HAP-1 (cell line): ENCODE measurements around the gene LASP1.

Experiments
- DNase-seq, 2 experiments: peaks; one replicate each; pipeline ENCODE4 v3.0.0-alpha.2; 2016 to 2020; ENCODE audit warnings: low spot score in 2 of 2
- H3K27me3 ChIP-seq: fragments of 250-450 bp; sonication (Bioruptor Pico); 2 replicates; pipeline ENCODE4 v1.5.1; 2020; ENCODE audit warnings: low read depth, mild to moderate bottlenecking, moderate library complexity
- H3K36me3 ChIP-seq: fragments of 250-450 bp; sonication (Bioruptor Pico); replicated peaks from 2 replicates; pipeline ENCODE4 v1.5.1; 2020; ENCODE audit warnings: mild to moderate bottlenecking
- H3K4me1 ChIP-seq: fragments of 250-450 bp; sonication (Bioruptor Pico); 2 replicates; pipeline ENCODE4 v1.5.1; 2020; ENCODE audit warnings: mild to moderate bottlenecking
- H3K4me3 ChIP-seq: fragments of 250-450 bp; sonication (Bioruptor Pico); 2 replicates; pipeline ENCODE4 v1.5.1; 2020; ENCODE audit warnings: mild to moderate bottlenecking, moderate library complexity
- H3K9me3 ChIP-seq: fragments of 250-450 bp; sonication (Bioruptor Pico); 2 replicates; pipeline ENCODE4 v1.5.1; 2020; ENCODE audit warnings: mild to moderate bottlenecking, moderate library complexity
- in situ Hi-C: fragments of 300-500 bp; cut with MboI; formaldehyde crosslinking; loops from 3 replicates; pipeline ENCODE4 v1.14.3; 2020; ENCODE audit warnings: low sequenced_read_pairs, inconsistent platforms, mixed read lengths

LASP1 gene

DNA sequence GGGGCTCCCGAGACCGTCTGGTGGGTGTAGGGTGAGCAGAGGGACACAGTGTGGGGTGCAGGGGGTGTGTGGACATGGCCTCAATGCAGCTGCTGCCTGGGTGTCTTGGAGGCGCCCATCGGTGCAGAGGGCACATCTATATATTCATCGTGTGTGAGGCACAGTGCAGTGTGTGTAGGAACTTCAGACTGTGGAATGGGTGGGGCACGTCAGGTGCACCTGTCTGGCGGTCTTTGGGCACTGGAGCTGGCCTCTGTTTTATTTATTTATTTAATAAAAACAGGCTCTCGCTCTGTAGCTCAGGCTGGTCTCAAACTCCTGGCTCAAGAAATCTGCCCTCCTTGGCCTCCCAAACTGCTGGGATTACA lies 16.8 kb downstream of the LASP1 start:
- no peaks in the 10 kb centered on the region for H3K9me3 ChIP-seq
- in situ Hi-C loops, result no loop called here
- H3K36me3 ChIP-seq, result peaks cover 23% of the 10 kb centered on the region
- no peak overlapping the region for H3K4me3 ChIP-seq
- H3K4me1 ChIP-seq, result peaks cover 20% of the 10 kb centered on the region
- DNase-seq, result no peak
- H3K27me3 ChIP-seq, result no peaks in the 10 kb centered on the region

DNA sequence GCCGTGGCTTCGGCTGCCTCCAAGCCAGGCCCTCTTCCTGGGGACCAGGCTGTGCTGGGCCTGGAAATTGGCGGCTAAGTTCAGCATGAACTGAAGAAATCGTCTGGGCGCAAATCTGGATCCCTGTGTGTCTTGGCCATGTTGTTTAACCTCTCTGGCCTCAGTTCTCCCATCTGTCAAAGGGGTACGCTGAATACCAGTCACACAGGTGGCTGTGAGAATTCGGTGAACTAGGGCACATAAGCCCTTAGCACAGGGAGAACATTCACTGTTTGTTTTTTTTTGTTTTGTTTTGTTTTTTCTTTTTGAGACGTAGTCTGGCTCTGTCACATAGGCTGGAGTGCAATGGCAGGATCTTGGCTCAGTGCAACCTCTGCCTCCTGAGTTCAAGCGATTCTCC lies 19.0 kb downstream of the LASP1 start:
- Histone ChIP-seq H3K27me3 (no peaks in the 10 kb centered on the region), H3K4me1 (peaks cover 5% of the 10 kb centered on the region), H3K36me3 (peaks cover 30% of the 10 kb centered on the region), H3K9me3 (no peaks in the 10 kb centered on the region), H3K4me3 (no peak overlapping the region)
- no peak for DNase-seq
- in situ Hi-C loops, result no loop called here

DNA sequence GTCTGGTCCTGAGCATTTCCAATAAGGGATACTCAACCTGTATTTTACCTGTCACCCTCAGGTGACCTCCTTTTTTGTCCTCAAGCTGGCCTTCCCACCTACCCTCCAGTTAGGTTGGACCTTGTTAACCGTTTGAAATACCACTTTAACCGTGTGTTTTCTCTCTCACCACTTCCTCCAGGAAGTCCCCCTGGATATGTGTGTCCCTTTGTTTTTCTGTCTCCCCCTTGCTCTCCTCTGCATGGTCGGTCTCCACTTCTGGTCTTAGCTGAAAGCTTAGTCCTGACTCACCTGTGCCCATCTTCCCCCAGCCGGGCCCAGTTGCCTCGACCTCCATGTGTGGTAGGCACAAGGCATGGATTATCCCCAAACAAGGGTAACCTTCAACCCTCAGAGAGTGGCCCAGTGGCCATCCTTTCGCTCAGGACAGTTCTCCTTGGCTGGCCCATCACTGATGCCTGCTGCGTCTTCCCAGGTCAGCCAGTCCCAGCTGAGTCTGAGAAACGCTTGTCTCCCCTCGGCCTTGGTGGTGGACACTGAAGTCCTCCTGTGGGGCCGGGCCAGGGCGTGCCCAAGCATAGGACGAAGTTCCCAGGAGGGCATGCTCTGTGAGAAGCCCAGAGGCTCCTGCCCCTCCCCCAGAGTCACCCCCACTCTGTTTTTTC lies 20.0 kb downstream of the LASP1 start:
- peaks cover 29% of the 10 kb centered on the region for H3K36me3 ChIP-seq
- in situ Hi-C loops, result no loop called here
- DNase-seq, result no peak

DNA sequence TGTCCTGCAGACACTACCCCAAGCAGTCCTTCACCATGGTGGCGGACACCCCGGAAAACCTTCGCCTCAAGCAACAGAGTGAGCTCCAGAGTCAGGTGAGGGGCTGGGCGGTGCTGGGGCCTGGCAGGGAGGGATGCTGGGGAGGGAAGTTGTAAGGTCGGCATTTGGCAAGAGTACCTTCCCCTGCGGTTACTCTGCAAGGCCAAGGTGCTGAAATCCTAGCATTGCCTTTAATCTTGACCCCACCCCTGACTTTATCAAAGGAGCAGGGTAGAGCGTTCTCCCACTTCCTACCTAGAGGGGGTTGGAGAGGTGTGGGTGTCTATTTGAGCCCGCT lies 20.5 kb downstream of the LASP1 start:
- peaks cover 26% of the 10 kb centered on the region for H3K36me3 ChIP-seq
- H3K9me3 ChIP-seq, result no peaks in the 10 kb centered on the region
- H3K4me1 ChIP-seq, result peaks cover 5% of the 10 kb centered on the region
- no peak overlapping the region for H3K4me3 ChIP-seq
- in situ Hi-C loops, result no loop called here
- DNase-seq, result no peak
- H3K27me3 ChIP-seq, result no peaks in the 10 kb centered on the region

More for the DNA sequence above, 20.0 kb downstream of the LASP1 start:
- Histone ChIP-seq H3K27me3 (no peaks in the 10 kb centered on the region), H3K9me3 (no peaks in the 10 kb centered on the region), H3K4me1 (peaks cover 5% of the 10 kb centered on the region), H3K4me3 (no peak overlapping the region)

DNA sequence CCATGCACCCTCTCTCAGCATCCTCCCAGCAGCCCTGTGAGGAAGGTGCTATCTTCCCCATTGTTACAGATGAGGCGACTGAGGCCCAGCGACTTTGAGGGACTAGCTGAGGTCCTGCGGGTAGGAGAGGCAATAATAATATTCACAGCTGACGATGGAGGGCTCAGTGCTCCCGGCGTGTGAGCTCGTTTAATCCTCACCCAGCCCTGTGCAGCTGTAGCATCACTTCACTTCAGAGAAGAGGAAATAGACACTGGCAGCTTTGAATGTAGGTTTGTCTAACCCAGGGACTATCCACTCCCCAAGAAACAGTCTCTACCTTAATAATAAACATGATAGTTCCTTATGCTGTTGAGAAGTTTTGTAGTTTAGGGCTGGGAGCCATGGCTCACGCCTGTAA lies 21.6 kb downstream of the LASP1 start:
- Histone ChIP-seq H3K4me1 (no peaks in the 10 kb centered on the region), H3K4me3 (no peak overlapping the region), H3K27me3 (no peaks in the 10 kb centered on the region), H3K36me3 (peaks cover 26% of the 10 kb centered on the region), H3K9me3 (no peaks in the 10 kb centered on the region)
- no peak for DNase-seq
- in situ Hi-C loops, result no loop called here

DNA sequence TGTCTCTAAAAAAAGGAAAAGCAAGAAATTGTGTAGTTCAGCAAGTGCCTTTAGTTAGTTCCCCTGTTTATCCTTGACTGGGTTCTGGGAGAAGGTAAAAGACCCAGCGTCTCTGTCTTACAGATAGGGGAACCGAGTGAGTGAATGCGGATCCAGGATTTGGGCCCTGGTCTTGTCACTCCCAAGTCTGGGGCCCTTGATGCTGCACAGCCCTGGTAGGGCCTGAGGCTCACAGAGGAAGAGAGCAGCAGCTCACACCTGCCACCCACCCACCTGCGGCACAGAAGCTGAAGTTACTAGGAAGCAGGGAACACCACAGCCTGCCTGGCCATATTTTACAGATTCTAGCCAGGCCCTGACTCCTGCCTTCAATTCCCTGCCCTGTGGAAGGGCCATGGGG lies 22.2 kb downstream of the LASP1 start:
- H3K36me3 ChIP-seq, result peaks cover 26% of the 10 kb centered on the region
- in situ Hi-C loops, result no loop called here
- DNase-seq, result no peak
- no peaks in the 10 kb centered on the region for H3K27me3 ChIP-seq
- H3K4me1 ChIP-seq, result no peaks in the 10 kb centered on the region
- no peak overlapping the region for H3K4me3 ChIP-seq
- no peaks in the 10 kb centered on the region for H3K9me3 ChIP-seq

DNA sequence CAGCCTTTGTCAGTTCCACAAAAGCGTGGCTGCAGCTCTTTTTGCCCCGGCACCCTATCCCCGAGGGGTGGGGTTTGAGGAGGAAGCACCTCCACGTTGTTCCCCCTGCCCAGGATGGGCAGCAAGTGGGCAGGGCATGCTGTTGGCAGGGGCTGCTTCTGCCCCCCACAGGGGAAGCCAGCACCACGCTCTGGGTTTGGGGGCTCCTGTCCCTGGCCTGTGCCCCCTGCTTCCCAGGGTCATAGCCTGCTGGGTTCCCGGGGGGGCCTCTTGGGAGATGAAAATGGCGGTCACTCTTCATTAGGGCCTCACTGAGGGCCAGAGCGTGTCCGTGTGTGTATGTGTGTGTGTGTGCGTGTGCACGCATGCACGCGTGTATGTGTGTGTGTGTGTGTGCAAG lies 22.8 kb downstream of the LASP1 start:
- Histone ChIP-seq H3K4me3 (no peak overlapping the region), H3K4me1 (no peaks in the 10 kb centered on the region), H3K36me3 (peaks cover 26% of the 10 kb centered on the region), H3K27me3 (no peaks in the 10 kb centered on the region), H3K9me3 (no peaks in the 10 kb centered on the region)
- DNase-seq, result no peak
- in situ Hi-C loops, result no loop called here

DNA sequence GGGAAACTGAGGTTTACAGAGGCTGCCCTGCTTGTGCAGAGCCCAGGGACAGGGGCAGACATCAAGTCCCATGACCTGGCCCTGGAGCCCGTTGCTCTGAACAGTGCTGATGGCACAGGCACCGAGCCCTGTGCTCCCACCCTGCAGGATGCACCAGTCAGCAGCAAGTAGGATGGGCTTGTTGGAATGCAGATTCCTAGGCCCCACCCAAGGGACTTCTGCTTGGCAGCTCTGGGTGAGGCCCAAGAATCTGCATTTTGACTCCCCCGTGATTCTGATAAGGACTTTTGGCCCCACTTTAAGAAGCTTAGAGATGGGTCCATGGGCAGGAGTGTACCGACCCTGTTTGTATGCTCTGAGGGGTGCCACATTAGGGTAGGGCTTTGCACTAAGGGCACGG lies 23.3 kb downstream of the LASP1 start:
- Histone ChIP-seq H3K36me3 (peaks cover 26% of the 10 kb centered on the region), H3K4me1 (no peaks in the 10 kb centered on the region), H3K9me3 (no peaks in the 10 kb centered on the region), H3K4me3 (no peak overlapping the region), H3K27me3 (no peaks in the 10 kb centered on the region)
- no peak for DNase-seq
- in situ Hi-C loops, result no loop called here

DNA sequence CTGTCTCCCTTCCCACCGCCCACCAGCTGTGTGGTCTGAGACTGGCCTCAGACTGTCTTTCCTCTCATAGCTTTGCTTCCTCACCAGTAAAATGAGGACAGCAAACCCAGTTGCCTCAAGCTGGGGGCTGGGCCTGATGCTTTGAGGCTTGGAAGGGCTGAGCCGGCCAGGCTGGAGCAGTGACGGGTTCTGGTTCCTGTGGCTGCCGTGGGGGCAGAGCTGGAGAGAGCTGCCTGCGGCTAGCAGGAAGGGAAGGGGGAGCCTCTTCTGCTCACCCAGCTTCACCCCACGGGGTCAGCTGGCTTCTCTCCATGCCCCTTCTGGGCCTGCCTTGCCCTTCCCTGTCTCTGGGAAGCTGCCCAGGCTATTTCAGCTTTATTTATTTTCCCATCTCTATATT lies 23.7 kb downstream of the LASP1 start:
- in situ Hi-C loops, result no loop called here

DNA sequence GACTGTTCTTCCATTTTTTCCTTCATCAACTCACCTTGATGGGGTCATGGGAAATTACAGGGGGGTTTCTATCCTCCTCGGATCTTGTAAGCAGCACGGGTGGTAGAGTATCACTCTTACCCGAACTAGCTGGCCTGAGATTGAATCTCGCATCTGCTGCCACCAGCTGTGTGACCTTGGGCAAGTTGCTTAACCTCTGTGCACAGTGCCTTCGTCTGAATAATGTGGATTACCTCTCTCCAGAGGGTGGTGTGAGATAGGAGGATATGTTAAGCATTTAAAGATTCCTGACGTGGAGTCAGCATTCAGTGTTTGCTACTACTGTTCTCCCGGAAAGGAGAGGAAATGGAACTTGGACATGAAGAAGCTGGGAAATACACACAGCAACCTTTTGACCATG lies 24.4 kb downstream of the LASP1 start:
- in situ Hi-C loops, result no loop called here
- Histone ChIP-seq H3K36me3 (peaks cover 26% of the 10 kb centered on the region), H3K27me3 (no peaks in the 10 kb centered on the region), H3K9me3 (no peaks in the 10 kb centered on the region), H3K4me1 (no peaks in the 10 kb centered on the region), H3K4me3 (no peak overlapping the region)
- no peak for DNase-seq

More for the DNA sequence above, 23.7 kb downstream of the LASP1 start:
- Histone ChIP-seq H3K36me3 (peaks cover 23% of the 10 kb centered on the region), H3K27me3 (no peaks in the 10 kb centered on the region), H3K4me1 (no peaks in the 10 kb centered on the region), H3K4me3 (no peak overlapping the region), H3K9me3 (no peaks in the 10 kb centered on the region)
- no peak for DNase-seq

DNA sequence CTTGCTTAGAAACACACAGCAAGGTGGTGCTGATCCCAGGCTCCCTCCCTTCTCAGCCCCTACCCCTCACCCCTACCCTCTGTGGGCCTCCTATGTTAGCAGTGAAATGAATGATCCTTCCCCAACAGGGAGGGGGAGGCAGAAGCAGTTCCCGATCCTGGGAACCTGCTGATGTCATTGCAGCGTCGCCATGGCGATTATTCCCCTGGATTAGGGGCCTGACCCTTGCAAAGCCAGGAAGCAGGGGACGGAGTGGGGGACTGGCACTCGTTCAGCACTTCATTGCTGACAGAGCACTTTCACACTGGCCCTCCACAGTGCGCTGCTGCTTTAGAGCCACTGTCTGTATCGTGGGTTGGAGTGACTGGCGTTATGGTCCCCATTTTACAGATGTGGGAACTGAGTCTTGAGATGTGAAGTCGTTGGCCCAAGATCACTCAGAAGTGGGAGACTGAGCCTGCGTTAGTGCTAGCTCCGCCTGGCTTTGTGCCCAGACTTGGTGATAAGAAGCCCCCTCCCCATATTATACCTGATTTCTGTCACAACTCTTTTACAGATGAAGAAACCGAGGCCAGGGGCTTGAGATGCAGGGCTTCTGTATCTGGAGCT lies 26.6 kb downstream of the LASP1 start:
- H3K4me3 ChIP-seq, result no peak overlapping the region
- no peaks in the 10 kb centered on the region for H3K9me3 ChIP-seq
- H3K4me1 ChIP-seq, result no peaks in the 10 kb centered on the region
- no peaks in the 10 kb centered on the region for H3K27me3 ChIP-seq
- H3K36me3 ChIP-seq, result peaks cover 21% of the 10 kb centered on the region
- in situ Hi-C loops, result no loop called here
- no peak for DNase-seq

DNA sequence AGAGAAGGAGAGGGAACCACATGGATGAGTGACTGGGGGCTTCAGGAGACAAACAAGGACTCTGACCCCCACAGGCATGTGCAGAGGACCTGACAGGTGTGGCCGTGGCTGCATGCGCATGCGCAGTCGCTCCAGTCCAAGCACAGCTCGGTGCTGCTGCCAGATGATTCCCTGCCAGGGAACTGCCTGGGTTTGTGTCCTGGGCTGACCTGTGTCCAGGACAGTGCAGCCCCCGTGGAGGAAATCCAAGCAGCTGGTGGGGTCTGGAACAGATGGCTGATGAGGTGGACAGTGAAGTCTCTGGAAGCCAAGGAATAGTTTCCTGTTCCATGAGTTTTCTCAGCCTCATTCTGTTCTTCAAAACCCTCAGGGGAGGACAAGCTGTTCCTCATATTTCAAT lies 27.3 kb downstream of the LASP1 start:
- no peak for DNase-seq
- no peak overlapping the region for H3K4me3 ChIP-seq
- no peaks in the 10 kb centered on the region for H3K9me3 ChIP-seq
- H3K4me1 ChIP-seq, result no peaks in the 10 kb centered on the region
- peaks cover 15% of the 10 kb centered on the region for H3K36me3 ChIP-seq
- H3K27me3 ChIP-seq, result no peaks in the 10 kb centered on the region
- in situ Hi-C loops, result no loop called here

DNA sequence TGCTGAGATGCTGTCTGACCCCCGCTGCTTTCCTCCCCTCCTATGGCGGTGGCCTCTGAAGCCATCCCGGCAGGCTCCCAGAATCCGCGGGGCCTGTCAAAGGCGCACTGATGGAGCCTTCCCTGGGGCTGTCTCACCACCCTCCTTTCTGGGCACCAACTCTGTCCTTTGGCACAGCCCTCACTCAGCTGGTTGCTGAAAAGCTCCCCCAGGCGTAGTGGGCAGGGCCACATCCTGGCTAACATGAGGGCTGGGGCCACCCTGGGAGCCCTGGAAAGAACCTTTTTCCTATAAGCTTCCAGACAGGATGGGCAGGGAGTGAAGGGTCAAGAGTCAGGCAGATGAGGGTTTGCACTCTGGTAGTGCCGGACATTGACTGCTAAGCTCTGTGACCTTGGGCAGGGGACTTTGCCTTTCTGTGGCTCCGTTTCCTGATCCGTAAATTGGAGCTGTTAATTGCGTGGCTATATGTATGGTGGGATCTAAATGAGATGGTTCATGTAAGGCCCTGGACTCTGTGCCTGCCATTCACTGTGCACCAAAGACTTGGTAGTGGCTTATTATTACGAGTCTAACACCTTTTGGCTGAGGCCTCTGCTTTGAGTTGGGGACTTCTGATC lies 27.9 kb downstream of the LASP1 start:
- H3K4me1 ChIP-seq, result no peaks in the 10 kb centered on the region
- no peak for DNase-seq
- in situ Hi-C loops, result no loop called here
- H3K27me3 ChIP-seq, result no peaks in the 10 kb centered on the region
- no peak overlapping the region for H3K4me3 ChIP-seq
- no peaks in the 10 kb centered on the region for H3K9me3 ChIP-seq
- H3K36me3 ChIP-seq, result peaks cover 9% of the 10 kb centered on the region

DNA sequence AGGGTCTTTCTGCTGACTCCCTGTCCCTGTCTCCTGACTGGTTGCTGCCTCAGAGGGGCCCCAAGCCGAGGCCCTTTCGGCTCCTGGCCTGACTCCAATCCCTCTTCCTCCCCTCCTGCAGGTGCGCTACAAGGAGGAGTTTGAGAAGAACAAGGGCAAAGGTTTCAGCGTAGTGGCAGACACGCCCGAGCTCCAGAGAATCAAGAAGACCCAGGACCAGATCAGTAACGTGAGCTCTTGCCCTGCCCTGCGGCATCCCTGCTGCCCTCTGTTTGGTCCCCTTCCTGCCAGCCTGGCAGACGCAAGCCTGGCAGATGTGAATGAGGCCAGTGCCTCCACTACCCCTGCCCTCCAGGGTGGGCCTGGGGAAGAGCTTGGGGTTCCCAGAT lies 28.4 kb downstream of the LASP1 start:
- Histone ChIP-seq H3K36me3 (peaks cover 10% of the 10 kb centered on the region), H3K4me1 (no peaks in the 10 kb centered on the region), H3K9me3 (no peaks in the 10 kb centered on the region), H3K27me3 (no peaks in the 10 kb centered on the region), H3K4me3 (no peak overlapping the region)
- in situ Hi-C loops, result no loop called here
- DNase-seq, result no peak
